HG02763 (cell line): Measurements from ENCODE around the gene TMPRSS11E.
"Not testable (repeated sequence)": the region's sequence is repeated elsewhere in the genome, so short reads cannot be mapped to it uniquely, and the experiment has no call there.

Experiments
- ATAC-seq: cut with Tn5 transposase; IDR thresholded peaks from one replicate; pipeline ENCODE4 v1.9.1; 2021; ENCODE audit warnings: mild to moderate bottlenecking, moderate library complexity; ENCODE audit not compliant: unreplicated experiment

TMPRSS11E gene, protein sequence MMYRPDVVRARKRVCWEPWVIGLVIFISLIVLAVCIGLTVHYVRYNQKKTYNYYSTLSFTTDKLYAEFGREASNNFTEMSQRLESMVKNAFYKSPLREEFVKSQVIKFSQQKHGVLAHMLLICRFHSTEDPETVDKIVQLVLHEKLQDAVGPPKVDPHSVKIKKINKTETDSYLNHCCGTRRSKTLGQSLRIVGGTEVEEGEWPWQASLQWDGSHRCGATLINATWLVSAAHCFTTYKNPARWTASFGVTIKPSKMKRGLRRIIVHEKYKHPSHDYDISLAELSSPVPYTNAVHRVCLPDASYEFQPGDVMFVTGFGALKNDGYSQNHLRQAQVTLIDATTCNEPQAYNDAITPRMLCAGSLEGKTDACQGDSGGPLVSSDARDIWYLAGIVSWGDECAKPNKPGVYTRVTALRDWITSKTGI

GRCh38 chr4:68447201-68447600, at the start of gene TMPRSS11E:
Gene TMPRSS11E (plus strand): TSS chr4:68447463. CDS start chr4:68447513, 50 bp downstream.
- ATAC-seq: no peak

- no peak for ATAC-seq
These were observed 48.0 kb upstream of the TMPRSS11E start for GRCh38 chr4:68399306-68399705.

GRCh38 chr4:68401231-68401630, 46.0 kb upstream of the TMPRSS11E start:
- no peak for ATAC-seq

DNA sequence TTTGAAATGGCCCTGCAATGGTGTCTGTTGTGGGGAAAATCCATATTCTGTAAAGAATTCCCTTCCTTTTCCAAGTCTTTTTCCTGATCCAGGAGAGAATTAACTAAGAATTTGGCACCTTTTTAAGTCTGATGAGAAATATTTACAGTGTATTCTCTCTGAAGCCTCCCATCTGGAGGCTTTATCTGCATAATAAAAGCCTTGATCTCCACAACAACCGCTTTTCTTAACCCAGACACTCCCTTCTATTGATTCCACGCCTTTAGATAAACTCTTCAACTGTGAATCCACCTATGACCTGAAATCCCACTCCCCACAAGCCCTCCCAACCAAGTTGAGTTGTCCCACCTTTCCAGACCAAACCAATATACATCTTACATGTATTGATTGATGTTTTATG, 43.1 kb upstream of the TMPRSS11E start:
- ATAC-seq: no peak

DNA sequence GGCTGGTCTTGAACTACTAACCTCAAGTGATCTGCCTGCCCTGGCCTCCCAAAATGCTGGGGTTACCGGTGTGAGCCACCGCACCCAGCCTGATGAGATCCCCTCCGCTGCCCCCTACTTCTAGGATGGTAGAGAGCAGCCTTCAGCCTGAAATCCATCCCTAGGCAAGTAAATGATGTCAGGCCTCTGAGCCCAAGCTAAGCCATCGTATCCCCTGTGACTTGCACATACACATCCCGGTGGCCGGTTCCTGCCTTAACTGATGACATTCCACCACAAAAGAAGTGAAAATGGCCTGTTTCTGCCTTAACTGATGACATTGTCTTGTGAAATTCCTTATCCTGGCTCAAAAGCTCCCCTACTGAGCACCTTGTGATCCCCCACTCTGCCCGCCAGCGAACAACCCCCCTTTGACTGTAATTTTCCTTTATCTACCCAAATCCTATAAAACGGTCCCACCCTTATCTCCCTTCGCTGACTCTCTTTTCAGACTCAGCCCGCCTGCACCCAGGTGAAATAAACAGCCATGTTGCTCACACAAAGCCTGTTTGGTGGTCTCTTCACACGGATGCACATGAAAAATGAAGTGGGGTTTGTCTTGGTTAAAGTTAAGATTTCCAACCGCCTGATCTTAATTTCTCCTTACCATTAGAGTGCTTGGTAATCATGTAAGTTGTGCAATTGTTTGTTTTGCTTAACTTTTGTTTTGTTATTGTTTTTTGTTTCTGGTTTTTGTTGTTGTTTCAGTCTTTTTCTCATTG, 41.4 kb upstream of the TMPRSS11E start:
- ATAC-seq: not testable (repeated sequence)

DNA sequence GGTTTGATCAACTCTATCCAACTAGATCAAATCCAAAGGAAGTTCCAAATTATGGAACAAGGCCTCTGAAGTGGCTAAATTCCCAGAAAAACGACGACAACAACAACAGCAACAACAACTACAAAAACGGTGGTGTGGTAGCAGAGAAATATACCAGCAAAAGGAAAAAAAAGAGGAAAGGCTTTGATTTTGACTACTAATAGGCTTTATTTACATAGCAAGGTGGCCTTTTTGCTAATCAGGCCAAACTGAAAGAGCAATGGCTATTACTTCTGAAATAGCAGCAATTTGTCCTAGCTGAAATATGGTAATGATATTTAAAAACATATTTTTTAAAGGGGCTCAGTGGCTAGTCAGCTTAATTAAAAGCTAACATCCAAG, 40.8 kb upstream of the TMPRSS11E start:
- ATAC-seq: no peak

DNA sequence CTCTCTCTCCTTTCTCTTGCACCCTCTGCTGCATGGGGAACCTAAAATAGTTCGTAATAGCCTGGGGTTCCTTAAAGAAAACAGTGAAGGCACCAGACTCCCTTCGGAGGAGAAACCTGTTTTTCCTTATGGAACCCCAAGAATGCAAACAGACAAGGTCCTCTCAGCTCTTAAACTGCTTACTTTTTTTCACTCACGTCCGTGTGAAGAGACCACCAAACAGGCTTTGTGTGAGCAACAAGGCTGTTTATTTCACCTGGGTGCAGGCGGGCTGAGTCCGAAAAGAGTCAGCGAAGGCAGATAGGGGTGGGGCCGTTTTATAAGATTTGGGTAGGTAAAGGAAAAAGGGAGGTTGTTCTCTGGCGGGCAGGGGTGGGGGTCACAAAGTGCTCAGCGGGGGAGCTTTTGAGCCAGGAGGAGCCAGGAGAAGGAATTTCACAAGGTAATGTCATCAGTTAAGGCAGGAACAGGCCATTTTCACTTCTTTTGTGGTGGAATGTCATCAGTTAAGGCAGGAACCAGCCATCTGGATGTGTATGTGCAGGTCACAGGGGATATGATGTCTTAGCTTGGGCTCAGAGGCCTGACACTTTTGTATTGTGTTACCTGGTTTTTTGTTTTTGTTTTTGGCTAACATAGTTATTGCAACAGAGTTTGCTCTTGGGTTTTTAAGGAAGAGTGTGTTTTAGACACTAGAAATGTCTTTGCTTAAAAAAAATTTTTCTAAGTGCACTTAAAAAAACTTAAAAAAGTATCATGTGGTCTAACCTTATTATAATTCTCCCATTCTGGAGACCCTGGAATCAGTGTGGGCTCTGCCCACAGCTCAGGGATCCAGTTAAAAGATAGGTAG, 40.0 kb upstream of the TMPRSS11E start:
- not testable (repeated sequence) for ATAC-seq

GRCh38 chr4:68407868-68408190, 39.4 kb upstream of the TMPRSS11E start:
- ATAC-seq: no peak

GRCh38 chr4:68410149-68410548, 37.1 kb upstream of the TMPRSS11E start:
- no peak for ATAC-seq

- no peak for ATAC-seq
These were observed 36.6 kb upstream of the TMPRSS11E start for GRCh38 chr4:68410643-68411042.

DNA sequence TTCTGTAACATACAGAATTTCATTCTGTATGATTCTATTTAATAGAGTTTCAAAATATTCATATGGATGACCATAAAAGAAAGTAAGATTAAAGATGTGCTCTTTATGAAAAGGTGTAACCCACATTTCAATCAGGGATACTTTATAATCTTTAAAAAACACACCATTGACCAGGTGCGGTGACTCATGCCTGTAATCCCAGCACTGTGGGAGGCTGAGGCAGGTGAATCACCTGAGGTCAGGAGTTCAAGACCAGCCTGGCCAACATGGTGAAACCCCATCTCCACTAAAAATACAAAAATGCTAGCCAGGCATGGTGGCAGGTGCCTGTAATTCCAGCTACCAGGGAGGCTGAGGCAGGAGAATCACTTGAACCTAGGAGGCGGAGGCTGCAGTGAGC, 35.2 kb upstream of the TMPRSS11E start:
- ATAC-seq: not testable (repeated sequence)

- ATAC-seq: no peak
These were observed 30.7 kb upstream of the TMPRSS11E start for GRCh38 chr4:68416591-68416990.

- no peak for ATAC-seq
These were observed 20.7 kb upstream of the TMPRSS11E start for GRCh38 chr4:68426516-68426915.

DNA sequence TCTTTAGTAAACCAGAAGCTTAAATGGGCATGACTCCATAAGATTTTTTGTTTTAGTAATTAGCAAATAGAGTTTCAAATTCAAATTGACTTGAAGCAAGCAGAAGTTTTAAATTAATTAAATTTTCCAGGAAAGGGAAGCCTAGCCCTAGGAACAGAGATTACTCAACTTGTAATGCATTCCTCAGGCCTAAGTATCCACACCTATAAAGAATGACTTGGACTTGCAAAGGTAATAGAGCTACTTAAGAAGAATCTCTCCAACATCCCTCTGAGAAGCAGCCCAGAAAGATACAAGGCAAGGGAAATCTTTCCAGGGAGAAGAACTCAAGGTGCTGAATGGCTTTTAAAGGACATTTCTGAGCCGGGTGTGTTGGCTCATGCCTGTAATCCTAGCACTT, 16.9 kb upstream of the TMPRSS11E start:
- no peak for ATAC-seq

GRCh38 chr4:68432320-68432719, 14.9 kb upstream of the TMPRSS11E start:
- no peak for ATAC-seq

DNA sequence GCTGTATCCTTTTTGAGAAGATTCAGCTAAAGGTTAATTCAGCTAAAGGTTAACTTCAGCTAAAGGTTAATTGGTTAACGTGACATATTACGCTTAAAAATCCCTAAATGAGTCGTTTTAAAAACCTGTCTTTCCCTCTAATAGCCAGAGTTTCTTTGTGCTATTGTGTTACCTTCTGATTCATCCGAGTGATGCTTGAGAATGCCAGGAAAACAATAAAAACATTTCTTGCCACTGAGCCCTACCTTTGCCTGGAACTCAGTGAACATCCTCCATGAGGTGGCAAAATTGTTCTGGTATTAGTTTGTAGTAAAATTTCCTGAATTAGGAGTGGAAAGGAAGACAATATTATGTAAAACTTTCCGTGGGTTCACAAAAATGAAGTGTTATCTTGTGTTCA, 13.7 kb upstream of the TMPRSS11E start:
- ATAC-seq: no peak

- no peak for ATAC-seq
These were observed 13.0 kb upstream of the TMPRSS11E start for GRCh38 chr4:68434277-68434676.

DNA sequence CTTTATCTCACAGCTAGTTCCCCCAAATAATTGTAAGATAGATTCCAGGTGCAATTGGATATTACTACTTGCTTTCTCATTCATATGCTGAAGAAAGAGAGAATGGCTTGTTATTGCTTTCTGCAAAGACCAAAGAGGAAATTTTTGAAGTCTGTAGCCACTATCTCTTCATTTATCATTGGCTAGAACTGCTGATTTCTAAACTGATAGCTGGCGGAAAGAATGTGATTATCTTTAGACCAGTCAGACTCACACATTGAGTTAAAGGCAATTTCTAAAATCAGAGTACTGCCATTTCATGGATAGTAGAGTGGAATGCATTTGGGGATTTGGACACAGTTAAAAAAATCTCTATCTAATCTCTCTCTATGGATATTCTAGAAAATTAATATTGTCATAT, 12.4 kb upstream of the TMPRSS11E start:
- ATAC-seq: no peak

GRCh38 chr4:68445111-68445510, 2.2 kb upstream of the TMPRSS11E start:
- ATAC-seq: no peak

GRCh38 chr4:68451246-68452211, 4.3 kb downstream of the TMPRSS11E start:
- peak; percentile 86 for ATAC-seq
